ENCODE measurements around the gene ABR. TPM values are rescaled to one million over a fixed set of nuclear protein-coding genes. Genes with fewer than 3 reads are reported as not detected.
A peak's percentile ranks its signal among the peaks of the same experiment; 100 is the strongest.

Gene ABR
- total RNA-seq, 1 experiment from 2014 or later: 172 TPM

DNA sequence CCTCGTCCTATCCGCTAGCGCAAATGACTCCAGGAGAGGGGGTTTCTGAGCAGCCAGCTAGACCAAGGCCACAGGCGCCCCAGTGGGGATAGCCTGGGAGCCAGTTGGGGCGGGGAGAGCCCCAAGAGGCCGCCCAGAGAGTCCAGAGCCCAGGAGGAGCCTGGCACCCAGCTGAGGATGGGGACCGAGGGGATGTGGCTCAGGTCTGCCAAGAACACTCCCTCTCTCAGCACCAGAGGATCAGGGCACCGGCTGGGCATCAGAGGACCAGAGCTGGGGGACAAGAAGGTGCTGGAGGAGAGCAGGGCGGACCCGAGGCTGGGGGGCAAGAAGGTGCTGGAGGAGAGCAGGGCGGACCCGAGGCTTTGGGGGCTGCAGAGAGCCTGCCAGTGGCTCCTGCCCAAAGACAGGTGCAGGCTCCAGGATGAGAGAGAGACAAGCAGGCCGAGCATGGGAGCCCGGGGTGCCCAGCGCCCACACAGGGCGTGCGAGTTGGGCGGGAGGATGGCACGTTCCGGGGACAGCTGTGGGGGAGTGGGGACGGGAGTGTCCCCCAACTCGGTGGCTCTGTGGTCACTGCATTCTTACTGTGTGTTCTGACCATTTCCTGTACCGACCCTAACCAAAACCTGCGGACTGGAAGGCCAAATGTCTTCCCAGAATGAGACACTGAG is 143.5 kb downstream of the ABR start:
- ChIA-PET POLR2A (no interaction called here), CTCF (no interaction called here)
- ATAC-seq: peak; percentile 33; the same call in 1 of the 2 replicates
- TF ChIP-seq CTCF (IDR thresholded peaks at IDR 0.05) (no peak), TCF7L2 (IDR thresholded peaks at IDR 0.05; ENCODE audit: low read depth, low read length) (no peak), POLR2AphosphoS5 (IDR thresholded peaks at IDR 0.05; ENCODE audit: low read depth, low read length) (no peak), SIN3A (IDR thresholded peaks at IDR 0.05; ENCODE audit: borderline replicate concordance, insufficient read depth, low read depth, low read length) (no peak)
- TF ChIP-seq, protein P1, sequence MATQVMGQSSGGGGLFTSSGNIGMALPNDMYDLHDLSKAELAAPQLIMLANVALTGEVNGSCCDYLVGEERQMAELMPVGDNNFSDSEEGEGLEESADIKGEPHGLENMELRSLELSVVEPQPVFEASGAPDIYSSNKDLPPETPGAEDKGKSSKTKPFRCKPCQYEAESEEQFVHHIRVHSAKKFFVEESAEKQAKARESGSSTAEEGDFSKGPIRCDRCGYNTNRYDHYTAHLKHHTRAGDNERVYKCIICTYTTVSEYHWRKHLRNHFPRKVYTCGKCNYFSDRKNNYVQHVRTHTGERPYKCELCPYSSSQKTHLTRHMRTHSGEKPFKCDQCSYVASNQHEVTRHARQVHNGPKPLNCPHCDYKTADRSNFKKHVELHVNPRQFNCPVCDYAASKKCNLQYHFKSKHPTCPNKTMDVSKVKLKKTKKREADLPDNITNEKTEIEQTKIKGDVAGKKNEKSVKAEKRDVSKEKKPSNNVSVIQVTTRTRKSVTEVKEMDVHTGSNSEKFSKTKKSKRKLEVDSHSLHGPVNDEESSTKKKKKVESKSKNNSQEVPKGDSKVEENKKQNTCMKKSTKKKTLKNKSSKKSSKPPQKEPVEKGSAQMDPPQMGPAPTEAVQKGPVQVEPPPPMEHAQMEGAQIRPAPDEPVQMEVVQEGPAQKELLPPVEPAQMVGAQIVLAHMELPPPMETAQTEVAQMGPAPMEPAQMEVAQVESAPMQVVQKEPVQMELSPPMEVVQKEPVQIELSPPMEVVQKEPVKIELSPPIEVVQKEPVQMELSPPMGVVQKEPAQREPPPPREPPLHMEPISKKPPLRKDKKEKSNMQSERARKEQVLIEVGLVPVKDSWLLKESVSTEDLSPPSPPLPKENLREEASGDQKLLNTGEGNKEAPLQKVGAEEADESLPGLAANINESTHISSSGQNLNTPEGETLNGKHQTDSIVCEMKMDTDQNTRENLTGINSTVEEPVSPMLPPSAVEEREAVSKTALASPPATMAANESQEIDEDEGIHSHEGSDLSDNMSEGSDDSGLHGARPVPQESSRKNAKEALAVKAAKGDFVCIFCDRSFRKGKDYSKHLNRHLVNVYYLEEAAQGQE (IDR thresholded peaks at IDR 0.05; ENCODE audit: insufficient read depth in 1 of 2, low read depth in 2 of 2, low read length in 1 of 2): no peak
- no peak for DNase-seq (ENCODE audit: low read depth, low spot score)
- H3K4me1 ChIP-seq (ENCODE audit: control insufficient read depth, insufficient read depth, low read length): peaks cover 6% of the 10 kb centered on the region
- no peaks in the 10 kb centered on the region for H3K27me3 ChIP-seq (ENCODE audit: control insufficient read depth, insufficient read depth, low read length)
- H3K27ac ChIP-seq (ENCODE audit: low read length): no peak overlapping the region
- no peak overlapping the region for H3K4me3 ChIP-seq (ENCODE audit: low read depth in 2 of 2, low read length in 2 of 2)
- in situ Hi-C loops (cut with HindIII; ENCODE audit: low pct_unique_long_range_greater_than_20kb, low sequenced_read_pairs): no loop called here
- H3K36me3 ChIP-seq (ENCODE audit: control insufficient read depth, insufficient read depth, low read length): no peaks in the 10 kb centered on the region
- intact Hi-C loops (cut with micrococcal nuclease; ENCODE audit: unreplicated experiment): no loop called here
- BruUV-seq (replicated peaks): no TSS peak
- H3K9me3 ChIP-seq (ENCODE audit: control insufficient read depth, insufficient read depth, low read depth, low read length): no peaks in the 10 kb centered on the region

DNA sequence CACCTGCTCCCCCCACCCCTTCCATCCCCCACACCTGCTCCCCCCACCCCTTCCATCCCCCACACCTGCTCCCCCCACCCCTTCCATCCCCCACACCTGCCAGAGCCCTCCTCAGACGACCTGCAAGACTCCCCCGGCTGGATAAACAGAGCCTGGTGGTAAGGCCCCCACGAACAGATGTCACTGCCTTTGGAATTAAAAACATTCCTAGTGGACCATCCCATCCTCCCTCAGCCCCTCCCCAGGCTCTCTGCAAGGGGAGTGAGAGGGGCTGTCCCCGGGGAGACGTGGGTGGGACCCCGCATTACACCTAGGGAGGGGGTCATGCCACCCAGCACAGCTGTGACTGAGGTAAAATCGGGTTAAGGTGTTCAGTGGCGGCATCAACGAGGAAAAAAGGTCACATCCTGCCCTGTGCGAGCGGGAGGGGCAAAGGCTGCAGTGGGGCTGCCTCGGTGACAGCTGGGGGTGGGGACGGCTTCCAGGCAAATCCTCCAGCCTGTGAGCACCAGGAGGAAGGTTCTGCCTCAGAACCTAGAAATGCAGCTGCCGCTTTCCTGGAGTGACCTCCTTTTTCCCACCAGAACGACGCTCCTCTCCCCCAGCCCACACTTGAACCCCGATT is 144.1 kb downstream of the ABR start:
- ATAC-seq: peak; percentile 54
- Histone ChIP-seq H3K27ac (ENCODE audit: low read length) (no peak overlapping the region), H3K36me3 (ENCODE audit: control insufficient read depth, insufficient read depth, low read length) (no peaks in the 10 kb centered on the region), H3K27me3 (ENCODE audit: control insufficient read depth, insufficient read depth, low read length) (no peaks in the 10 kb centered on the region), H3K4me1 (ENCODE audit: control insufficient read depth, insufficient read depth, low read length) (peaks cover 6% of the 10 kb centered on the region), H3K9me3 (ENCODE audit: control insufficient read depth, insufficient read depth, low read depth, low read length) (no peaks in the 10 kb centered on the region), H3K4me3 (ENCODE audit: low read depth in 2 of 2, low read length in 2 of 2) (no peak overlapping the region)
- POLR2A ChIA-PET: no interaction called here
- DNase-seq (ENCODE audit: low read depth, low spot score): no peak
- no TSS peak for BruUV-seq (replicated peaks)
- CTCF ChIA-PET: no interaction called here
- in situ Hi-C loops (cut with HindIII; ENCODE audit: low pct_unique_long_range_greater_than_20kb, low sequenced_read_pairs) (no loop called here), intact Hi-C loops (cut with micrococcal nuclease; ENCODE audit: unreplicated experiment) (no loop called here)
- TF ChIP-seq SIN3A (IDR thresholded peaks at IDR 0.05; ENCODE audit: borderline replicate concordance, insufficient read depth, low read depth, low read length): no peak
- TF ChIP-seq CTCF (IDR thresholded peaks at IDR 0.05): no peak
